ACHN (cell line): ENCODE results near the gene ABL1.

Source experiments
- DNase-seq: peaks from one replicate; pipeline ENCODE4 v3.0.0-alpha.2; 2015
- in situ Hi-C: cut with HindIII; loops from 2 replicates; pipeline ENCODE4 v1.10.0; 2017; ENCODE audit warnings: low sequenced_read_pairs, low pct_ligation_motif_present, low pct_unique_long_range_greater_than_20kb

ABL1 gene

DNA sequence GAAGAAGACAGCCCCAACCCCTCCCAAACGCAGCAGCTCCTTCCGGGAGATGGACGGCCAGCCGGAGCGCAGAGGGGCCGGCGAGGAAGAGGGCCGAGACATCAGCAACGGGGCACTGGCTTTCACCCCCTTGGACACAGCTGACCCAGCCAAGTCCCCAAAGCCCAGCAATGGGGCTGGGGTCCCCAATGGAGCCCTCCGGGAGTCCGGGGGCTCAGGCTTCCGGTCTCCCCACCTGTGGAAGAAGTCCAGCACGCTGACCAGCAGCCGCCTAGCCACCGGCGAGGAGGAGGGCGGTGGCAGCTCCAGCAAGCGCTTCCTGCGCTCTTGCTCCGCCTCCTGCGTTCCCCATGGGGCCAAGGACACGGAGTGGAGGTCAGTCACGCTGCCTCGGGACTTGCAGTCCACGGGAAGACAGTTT lies 49.1 kb downstream of the ABL1 start:
- in situ Hi-C loops = no loop called here
- DNase-seq = no peak

DNA sequence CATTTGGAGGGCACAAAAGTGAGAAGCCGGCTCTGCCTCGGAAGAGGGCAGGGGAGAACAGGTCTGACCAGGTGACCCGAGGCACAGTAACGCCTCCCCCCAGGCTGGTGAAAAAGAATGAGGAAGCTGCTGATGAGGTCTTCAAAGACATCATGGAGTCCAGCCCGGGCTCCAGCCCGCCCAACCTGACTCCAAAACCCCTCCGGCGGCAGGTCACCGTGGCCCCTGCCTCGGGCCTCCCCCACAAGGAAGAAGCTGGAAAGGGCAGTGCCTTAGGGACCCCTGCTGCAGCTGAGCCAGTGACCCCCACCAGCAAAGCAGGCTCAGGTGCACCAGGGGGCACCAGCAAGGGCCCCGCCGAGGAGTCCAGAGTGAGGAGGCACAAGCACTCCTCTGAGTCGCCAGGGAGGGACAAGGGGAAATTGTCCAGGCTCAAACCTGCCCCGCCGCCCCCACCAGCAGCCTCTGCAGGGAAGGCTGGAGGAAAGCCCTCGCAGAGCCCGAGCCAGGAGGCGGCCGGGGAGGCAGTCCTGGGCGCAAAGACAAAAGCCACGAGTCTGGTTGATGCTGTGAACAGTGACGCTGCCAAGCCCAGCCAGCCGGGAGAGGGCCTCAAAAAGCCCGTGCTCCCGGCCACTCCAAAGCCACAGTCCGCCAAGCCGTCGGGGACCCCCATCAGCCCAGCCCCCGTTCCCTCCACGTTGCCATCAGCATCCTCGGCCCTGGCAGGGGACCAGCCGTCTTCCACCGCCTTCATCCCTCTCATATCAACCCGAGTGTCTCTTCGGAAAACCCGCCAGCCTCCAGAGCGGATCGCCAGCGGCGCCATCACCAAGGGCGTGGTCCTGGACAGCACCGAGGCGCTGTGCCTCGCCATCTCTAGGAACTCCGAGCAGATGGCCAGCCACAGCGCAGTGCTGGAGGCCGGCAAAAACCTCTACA lies 49.8 kb downstream of the ABL1 start:
- in situ Hi-C loops = no loop called here
- no peak for DNase-seq

GRCh38 chr9:130885484-130886375 lies 50.7 kb downstream of the ABL1 start:
- in situ Hi-C loops = no loop called here
- DNase-seq = no peak

- in situ Hi-C loops = no loop called here
- DNase-seq = no peak
These were observed 51.9 kb downstream of the ABL1 start for GRCh38 chr9:130886981-130887380.

- in situ Hi-C loops = no loop called here
- DNase-seq = no peak
These were observed 52.6 kb downstream of the ABL1 start for GRCh38 chr9:130887494-130888144.

DNA sequence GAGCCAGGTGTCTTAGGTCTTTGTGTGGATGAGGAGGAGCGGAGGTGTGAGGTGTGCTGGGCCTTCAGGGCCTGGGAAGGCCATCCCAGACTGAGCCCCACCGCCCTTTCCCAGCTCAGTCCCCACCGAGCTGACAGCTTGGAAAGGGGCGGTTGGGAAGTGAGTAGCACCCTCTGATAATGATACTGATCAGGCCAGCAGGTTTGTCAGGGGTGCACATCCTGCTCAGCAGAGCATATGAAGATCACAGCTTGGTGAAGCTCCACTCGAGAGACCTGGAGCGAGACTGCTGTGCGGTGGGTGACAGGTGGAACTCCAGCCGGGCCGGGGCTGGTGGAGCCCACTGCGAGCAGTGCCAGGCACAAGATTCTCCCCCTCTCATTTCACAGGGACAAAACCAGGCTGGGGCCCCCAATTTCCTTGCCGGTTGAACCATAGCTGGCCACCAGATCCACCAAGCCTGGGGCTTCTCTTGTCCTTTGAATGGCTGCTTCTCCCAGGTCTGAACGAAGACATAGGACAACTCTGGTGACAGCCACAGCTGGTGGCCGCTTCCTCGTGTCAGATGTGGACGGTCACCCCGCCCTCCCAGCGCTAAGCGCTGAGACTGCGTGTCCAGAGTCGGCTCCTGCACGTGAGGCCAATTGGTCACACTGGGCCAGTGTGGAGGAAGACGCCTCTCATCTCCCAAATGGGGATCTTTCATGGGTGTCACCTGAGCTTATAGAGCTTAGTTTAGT lies 53.3 kb downstream of the ABL1 start:
- in situ Hi-C loops = no loop called here
- no peak for DNase-seq

- no peak for DNase-seq
- in situ Hi-C loops = no loop called here
These were observed 55.1 kb downstream of the ABL1 start for GRCh38 chr9:130890124-130890523.

GRCh38 chr9:130890870-130891687 lies 56.0 kb downstream of the ABL1 start:
- no peak for DNase-seq
- in situ Hi-C loops = no loop called here

DNA sequence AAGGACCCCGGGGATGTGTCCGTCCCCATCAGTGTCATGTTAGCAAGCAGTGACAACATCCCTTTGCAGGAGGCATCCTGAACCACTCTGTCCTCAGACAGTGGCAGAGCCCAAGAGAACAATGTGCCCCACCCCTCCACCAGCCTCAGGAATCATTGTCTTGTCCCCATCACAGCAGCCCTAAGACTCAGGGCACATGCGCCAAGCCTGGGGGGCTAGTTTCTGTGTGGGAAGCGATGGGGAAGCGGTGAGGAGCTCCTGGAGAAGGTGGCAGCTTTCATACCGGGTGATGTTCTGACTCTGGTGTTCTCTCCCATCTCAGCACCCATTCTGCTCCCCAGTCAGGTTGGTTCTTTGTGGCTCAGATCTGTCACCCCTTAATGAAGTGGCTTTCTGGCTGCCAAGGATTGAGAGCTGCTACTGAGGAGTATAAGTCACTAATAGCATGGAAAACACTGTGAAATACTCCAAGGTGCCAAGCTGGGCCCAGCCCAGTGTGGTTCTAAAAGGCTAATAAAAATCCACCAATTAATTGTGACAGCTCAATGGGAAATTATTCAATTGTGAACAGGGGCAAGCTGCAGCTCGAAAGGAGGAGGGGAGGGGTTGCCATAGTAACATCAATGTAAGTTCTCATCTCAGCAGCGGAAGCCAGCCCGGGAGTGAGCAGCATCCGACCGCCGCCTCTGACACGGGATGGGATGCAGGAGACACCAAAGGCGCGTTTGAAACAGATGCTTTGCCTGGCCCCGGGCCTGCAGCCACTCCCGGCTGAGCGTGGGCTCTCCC lies 56.8 kb downstream of the ABL1 start:
- in situ Hi-C loops = no loop called here
- no peak for DNase-seq

DNA sequence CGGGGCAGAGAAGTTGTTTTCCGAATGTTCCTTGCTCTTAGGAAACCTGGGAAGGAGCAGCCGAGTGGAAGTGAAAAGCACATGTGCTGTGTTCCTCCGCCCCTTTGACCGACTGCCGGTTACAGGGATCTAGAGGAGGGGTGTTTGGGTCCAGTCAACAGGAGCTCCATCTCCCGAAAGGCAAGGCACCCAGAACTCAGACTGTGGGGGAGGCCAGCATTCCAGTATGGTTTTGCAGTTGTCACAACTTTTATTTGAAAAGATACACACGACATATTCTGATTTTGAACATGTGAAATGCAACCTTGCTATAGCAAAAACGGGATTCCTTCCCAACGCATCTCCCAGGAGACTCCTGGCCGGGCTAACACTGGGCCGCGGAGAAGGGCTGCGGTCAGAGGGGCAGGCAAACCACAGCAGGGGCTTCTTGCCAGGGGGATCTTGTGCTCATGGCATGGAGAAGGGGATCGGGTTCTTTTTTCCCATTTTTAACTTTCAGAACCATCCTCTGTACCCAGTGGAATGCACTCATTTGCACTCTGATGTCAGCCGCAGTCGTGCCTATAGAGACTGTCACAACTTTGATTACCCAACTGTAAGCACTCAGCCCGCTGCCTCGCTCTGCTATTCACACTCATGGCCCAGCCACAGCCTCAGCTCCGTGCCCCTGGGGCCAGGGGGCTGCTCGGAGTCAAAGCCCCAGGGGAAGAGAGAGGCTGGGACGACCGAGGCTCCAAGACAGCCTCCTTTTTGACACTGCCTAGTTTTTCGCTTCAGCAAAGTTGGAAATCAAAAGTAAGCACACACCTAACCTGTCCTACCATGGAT lies 57.6 kb downstream of the ABL1 start:
- in situ Hi-C loops = no loop called here
- DNase-seq = no peak

- in situ Hi-C loops = no loop called here
These were observed 58.5 kb downstream of the ABL1 start for GRCh38 chr9:130893341-130894101.

GRCh38 chr9:130894546-130894945 lies 59.5 kb downstream of the ABL1 start:
- in situ Hi-C loops = no loop called here
- no peak for DNase-seq

More at GRCh38 chr9:130893341-130894101, 58.5 kb downstream of the ABL1 start:
- no peak for DNase-seq

DNA sequence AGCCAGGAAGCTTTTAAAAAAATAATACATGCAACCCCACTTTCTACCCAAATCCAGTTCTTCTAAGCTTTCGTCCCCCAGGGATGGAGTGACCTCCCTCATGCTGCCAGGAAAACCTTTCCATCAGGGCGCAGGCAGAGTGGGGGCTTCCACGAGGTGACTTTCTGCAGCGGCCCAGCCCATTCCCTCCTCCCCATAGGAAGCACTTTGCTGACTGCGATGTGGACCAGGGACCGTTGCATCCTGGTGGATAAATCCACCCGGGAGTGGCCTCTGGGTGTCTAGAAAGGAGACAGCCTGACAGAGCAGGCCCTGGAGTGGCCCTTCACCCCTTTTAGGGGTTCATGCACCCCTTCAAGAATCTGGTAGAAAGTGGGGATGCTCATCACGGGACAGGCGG lies 60.0 kb downstream of the ABL1 start:
- no peak for DNase-seq
- in situ Hi-C loops = no loop called here

- DNase-seq = no peak
- in situ Hi-C loops = no loop called here
These were observed 60.6 kb downstream of the ABL1 start for GRCh38 chr9:130895481-130896232.
